Activated T-helper 1 cell treated with Interleukin-2 at 50 U/mL for 16 hours (primary cell): ENCODE results near the gene DPH2.

Source experiments
- DNase-seq: peaks from one replicate; pipeline ENCODE4 v3.0.0-alpha.2; 2020; ENCODE audit warnings: low read depth

Gene DPH2

DNA sequence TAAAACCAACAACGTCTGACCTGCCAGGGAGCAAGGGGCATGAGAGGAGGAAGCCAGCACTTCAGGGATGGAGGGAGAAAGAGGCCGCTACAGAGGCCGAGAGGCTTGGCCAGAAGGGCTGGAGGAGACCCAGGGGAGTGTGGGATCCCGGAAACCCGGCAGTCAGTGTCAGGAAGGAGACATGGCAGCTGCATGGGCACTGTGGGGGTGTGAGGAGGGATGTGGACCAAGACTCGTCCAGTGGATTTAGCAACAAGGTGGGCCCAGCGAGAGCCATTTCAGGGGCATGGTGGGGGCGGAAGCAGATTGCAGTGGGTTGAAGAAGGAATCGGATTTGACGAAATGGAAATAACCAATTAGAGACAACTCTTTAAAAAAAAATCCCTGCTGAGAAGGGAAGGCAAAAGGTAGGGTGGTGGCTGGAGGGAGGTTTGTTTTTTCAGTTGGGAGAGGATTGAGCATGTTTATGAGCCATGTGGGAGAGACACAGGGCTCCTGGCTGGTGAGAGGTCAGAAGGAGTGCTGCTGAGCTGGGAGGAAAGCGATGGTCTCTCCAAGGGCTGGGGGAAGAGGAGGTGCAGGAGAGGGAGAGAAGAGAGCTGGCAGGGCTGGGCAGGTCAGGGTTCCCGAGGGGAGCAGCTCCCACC is 13.6 kb downstream of the DPH2 start:
- no peak for DNase-seq

DNA sequence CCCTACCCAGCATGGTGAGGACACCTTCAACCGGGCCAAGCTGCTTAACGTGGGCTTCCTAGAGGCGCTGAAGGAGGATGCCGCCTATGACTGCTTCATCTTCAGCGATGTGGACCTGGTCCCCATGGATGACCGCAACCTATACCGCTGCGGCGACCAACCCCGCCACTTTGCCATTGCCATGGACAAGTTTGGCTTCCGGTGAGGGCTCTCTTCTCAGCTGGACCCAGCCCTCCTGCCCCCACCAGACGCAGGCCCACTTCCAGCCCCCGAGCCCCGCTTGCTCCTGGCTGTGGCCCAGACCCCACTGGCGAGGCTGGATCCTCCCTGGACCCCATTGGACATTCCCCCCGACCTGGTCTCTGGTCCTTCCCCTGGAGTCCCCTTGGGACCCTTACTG is 15.0 kb downstream of the DPH2 start:
- no peak for DNase-seq

DNA sequence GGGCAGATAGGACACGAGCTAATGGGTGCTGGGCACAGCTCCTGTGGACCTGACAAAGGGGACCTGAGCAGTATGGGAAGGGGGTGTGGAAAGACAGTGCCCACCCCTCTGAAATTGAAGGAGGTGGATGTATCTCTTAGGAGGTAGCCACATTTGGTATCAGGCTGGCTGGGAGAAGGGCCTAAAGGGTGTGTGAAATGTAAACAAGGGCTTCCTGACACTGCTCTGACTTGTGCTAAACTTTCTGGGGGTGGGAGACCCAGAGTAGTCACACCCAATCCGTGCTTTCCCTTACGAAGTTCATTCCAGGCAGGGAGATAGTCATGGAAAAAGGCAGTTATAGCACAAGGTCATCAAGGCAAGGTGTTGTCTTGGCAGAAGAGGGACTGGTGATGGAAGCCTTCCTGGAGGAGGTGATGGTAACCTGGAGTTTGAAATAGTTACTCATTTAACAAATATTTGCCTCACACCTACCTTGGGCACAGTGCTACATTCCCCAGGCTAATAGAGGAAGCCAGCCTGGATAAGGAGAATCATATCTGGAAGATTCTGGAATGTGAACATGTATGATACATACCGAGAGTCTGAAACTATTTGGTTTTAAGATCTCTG is 16.3 kb downstream of the DPH2 start:
- DNase-seq, result no peak

DNA sequence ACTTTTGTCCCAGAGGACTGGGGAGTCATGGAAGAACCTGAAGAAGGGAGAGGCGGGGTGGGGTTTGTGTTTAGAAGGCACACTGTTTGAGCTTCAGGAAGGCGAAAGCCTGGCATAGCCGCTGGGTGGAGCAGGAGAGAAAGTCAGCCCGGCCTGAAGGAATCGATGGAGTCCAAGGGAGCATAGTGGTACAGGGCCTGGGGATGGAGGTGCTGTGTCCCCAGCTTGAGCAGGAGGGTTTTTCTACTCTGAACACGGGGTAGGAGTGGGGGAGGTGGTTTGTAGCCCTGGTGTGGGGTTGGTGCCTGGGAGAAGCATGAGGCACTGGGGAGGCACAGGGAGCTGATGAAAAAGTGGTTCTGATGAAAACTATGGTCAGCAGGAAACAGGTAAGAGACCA is 16.9 kb downstream of the DPH2 start:
- DNase-seq, result no peak

DNA sequence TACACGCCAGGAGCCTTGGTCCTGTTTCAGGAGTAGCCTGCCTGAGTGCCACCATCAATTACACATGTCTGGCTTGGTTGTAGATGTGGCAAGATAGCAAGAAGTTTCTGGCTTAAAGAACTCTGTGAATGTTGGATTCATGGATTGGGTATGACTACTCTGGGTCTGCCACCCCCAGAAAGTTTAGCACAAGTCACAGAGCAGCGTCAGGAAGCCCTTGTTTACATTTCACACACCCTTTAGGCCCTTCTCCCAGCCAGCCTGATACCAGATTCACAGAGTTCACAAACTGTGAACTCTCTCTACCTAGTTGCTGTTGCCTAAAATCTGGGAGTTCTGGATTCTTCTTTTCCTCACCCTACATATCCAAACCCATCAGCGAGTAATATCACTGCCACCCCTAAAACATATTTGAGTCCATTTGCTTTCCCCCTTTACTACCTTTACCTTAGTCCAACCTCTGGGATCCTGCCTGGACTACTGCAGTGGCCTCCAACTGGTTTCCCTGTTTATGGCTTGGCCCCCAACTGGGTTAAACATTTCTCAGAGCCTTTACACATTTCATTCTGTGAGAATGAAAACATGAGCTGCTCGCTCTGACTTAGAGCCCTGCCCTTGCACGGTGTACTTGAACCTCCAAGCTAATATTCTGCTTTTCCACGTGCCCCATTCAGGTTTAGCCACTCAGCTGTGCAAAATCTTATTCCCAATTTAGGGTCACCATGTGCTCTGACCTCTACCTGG is 17.5 kb downstream of the DPH2 start:
- no peak for DNase-seq

DNA sequence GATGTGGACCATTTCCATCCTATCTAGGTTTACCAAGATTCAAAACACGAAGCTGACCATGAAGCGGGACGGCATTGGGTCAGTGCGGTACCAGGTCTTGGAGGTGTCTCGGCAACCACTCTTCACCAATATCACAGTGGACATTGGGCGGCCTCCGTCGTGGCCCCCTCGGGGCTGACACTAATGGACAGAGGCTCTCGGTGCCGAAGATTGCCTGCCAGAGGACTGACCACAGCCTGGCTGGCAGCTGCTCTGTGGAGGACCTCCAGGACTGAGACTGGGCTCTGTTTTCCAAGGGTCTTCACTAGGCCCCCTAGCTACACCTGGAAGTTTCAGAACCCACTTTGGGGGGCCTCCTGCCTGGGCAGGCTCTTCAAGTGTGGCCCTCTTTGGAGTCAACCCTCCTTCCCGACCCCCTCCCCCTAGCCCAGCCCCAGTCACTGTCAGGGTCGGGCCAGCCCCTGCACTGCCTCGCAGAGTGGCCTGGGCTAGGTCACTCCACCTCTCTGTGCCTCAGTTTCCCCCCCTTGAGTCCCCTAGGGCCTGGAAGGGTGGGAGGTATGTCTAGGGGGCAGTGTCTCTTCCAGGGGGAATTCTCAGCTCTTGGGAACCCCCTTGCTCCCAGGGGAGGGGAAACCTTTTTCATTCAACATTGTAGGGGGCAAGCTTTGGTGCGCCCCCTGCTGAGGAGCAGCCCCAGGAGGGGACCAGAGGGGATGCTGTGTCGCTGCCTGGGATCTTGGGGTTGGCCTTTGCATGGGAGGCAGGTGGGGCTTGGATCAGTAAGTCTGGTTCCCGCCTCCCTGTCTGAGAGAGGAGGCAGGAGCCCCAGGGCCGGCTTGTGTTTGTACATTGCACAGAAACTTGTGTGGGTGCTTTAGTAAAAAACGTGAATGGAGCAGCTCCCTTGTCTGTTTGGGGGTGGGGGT is 20.7 kb downstream of the DPH2 start:
- DNase-seq, result no peak

DNA sequence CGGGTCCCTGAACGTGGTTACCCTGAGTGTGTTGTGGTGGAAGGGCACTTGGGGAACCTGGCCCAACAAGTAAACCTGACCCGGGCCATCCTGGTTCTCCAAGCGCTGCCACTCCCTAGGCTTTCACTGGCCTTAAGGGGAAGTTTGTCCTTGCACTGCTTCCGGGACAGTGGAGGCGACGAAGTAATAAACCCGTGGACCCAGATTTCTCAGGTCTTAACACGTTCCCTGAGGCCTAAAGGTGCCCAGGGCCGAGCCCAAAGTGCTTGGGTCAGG is 21.3 kb downstream of the DPH2 start:
- no peak for DNase-seq

DNA sequence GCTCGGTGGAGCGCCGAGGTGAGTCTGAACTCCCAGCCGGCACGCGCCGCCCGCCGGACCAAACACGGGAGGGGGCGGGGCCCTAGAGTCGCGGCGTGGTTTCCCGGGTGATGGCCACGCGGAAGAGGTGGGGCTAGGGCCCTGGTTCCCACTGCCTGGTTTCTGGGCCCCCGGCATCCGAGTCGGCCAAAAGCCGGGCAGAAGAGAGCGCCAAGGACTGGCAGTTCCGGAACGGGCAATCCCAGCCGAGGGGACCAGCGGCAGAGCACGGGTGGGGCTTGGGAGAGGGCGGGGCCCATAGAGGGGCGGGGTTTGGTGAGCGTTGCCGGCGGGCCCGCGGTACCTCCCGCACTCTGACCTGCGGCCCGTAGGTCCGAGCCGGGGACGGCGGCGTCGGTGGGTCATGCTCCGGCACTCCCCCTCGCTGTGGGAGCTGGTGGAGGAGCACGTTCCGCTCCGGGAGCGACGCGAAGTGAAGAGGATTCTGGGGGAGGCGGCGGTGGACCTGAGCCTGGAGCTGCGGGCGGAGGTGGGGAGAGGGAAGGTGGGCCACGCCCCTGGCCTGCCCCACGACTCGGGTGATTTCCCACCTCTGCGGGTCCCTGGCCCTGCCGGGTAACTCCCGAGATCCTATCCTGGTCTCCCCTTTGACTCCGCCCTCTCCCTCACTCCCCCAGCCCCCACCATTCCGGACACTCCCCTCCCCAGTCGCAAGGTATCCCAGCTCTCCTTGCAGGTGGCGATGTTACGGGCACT is 21.8 kb downstream of the DPH2 start, which contains the start of gene CCDC24:
Gene CCDC24 (plus strand): TSS at position 124 of the 756 bp plus-strand sequence. CDS start 280 bp downstream, at position 404.
- DNase-seq, result peak; percentile 61

DNA sequence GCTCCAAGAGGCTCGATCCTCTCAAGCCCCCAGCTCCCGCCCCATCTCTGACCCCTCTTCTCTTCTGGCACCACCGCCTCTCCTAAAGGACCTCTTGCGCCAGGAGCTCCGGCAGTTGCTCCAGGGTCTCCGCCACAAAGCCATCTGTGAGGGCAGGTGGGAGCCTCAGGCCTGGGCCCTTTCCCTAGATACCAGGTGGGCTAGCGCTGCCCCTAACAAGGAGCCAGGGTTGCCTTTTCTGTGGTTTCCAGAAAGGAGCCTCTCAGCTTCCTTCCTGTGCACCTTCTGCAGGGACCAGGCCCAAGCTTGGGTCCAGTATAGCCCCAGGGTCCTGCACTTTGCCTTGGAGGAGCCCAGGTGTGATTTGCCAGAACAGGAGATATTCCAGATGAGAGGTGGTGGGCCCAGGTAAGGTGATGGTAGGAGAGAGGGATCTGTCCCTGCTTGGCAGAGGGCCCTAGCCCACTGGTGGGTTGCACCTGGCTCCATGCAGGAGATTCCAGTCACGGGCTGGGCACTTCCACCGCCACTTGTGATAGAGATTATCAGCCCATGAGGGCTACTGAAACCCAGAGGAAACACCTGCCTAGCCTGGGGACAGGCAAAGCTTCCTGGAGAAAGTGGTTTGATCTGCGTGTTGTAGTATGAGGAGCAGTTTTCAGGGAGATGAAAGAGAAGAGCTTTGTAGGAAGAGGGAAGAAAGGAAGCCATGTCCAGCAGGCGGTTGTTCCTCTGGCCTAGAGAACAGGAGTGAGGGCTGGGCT is 22.6 kb downstream of the DPH2 start:
- no peak for DNase-seq

DNA sequence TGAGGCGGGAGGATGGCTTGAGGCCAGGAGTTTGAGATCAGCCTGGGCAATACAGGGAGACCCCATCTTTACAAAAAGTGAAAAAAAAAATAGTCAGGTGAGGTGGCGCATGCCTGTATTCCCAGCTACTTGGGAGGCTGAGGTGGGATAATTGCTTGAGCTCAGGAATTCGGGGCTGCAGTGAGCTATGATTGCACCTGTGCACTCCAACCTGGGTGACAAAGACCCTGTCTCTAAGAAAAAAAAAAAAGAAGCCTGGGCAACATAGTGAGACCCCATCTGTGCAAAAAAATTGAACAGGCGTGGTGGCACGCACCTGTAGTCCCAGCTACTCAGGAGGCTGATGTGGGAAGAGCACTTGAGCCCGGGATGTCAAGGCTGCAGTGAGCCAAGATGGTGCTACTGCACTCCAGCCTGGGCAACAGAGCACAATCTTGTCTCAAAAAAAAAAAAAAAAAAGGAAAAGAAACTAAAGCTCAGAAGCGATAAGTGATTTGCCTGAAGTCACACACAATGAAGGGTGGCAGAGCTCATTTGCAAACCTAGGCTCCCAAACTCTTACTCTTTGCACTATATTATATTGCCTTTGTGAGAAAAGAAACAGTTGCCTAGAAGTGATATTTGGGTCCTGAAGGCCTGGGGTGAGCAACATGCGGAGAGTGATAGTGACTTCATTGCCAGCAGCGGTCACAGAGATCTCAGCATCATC is 23.6 kb downstream of the DPH2 start:
- no peak for DNase-seq

DNA sequence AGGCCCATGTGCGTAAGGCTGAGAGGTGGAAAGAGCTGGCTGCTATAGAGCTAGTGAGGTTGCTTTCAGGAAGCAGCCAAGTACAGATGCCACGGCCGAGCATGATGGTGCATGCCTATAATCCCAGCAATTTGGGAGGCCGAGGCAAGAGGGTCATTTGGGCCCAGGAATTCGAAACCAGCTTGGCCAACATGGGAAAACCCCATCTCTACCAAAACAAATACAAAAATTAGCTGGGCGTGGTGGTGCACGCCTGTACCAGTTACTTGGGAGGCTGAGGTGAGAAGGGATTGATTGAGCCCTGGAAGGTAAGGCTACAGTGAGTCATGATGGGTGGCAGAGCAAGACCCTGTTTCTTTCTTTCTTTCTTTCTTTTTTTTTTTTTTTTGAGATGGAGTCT is 24.3 kb downstream of the DPH2 start:
- DNase-seq, result no peak

DNA sequence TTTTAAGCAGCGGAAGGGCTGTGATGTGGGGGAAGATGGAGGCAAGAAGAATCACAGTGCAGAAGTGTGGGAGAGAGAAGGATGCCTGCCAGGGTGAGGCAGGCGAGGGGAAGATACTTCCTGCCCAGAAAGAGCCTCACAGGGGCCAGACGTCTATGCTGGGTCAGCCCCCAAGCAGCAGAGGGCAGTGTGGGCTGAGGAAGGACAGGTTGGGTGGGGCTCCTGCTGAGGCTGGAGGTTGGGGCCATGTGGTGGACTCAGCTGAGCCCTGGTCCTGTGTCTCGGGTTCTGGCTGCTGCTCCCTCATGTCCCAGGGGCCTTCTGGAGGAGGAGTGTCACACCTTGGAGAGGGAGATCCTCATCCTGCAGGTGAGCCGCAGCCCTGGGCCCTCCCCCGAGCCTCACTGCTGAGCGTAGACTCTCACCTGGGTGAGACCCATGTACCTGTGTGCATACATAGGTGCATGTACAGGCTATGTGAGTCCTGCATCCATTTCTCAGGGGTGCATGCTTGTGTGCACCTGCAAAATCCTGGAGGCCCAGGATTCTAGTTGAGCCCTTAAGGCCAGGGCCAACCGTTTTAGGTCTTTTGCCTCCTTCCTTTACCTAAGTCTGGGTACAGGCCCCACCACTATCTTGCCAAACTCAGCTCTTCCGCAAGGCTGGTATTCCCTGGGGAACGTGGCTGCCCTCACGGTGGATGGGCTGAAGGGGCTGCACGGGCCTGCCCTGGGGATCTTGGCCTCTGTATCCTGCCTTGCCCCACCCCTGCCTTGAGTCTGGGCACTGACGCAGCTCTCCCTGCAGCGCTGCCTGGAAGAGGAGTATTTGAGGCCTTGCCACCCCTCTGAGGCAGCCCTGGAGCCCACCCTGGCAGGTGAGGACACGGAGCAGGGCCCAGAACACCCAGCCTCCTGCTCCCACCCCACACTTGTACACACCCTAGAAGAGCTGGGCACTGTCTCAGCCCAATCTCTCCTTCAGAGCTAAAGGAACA is 25.3 kb downstream of the DPH2 start:
- DNase-seq, result no peak

DNA sequence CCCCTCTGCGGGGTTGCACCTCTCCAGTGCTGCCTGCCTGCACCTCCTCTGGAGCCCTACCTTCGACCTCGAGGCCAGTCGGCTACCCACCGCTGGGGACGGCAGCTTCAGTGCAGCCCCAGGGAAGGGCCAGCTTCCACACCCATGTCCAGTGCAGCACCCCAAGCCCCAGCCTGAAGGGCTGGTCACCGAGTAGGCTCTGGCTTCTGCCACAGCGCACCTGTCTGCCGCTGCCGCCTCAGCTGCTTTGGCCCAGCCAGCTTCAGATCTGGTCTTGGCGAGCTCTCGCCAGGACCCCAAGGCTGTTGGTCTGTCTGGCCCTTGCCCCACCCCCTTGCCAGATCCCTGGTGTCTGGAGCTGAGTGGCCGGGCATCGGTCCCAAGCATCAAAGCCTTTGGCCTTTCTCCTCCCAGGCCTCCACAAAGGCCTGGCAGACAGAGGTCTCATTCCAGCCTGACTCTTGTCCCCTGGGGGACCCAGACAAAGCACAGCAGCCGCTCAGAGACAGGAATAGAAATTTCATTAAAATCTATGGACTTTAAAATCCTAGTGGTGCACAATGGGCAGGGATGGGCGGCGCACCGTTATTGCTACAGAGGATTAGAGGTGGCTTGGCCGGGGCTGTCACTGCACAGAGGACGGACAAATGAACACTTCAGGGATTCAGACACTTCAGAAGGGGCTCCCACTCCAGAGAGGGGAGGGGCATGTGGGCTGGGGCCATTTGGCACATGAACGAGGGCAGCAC is 26.3 kb downstream of the DPH2 start:
- no peak for DNase-seq

DNA sequence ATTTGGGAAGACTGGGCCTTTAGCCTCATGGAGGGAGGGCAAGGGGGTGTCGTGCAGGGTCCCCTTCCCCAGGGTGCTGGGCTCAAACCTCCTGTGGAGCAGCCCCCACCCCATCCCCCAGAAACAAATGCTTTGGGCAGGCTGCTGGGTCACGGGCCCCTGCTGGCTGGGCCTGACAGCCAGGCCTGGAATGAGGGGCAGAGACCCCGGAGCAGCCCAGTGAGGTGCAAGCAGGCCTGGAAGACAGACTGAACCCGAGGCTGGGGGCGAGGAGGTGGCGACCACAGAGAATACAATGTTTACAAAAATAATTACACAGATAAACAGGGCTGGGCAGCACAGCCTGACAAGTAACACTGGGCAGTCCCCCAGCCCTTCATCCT is 26.9 kb downstream of the DPH2 start:
- DNase-seq, result no peak

DNA sequence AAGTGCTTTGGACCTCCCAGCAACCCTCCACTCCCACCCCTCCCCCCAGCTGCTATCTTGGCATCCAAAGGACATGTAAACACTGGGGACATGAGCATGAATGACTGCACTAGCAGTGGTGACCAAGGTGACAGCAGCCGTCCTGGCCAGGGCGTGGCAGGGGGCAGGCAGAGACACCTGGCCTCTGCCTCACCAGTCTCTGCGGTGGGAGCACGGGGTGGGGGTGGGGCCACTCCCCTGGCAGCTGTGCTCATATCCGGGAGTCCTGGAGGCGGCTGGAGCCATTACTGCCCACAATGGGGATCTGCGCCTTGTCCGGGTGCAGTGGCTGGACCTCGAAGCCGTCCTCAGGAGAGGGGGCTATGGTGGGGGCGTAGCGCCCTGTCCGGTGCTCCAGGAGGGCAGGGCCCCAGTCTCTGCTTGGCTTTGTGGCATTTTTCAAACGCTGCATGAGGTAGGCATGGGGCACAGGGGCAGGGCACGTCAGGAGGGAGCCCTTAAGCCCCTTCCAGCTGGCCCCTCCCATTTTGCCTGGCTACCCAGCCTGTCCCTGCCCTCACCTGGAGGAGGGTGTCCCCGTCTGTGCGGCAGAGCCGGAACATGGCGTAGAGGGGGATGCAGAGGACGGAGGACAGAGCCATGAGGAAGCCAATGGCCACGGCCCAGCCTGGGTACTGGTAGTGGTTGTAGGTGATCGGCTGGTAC is 27.6 kb downstream of the DPH2 start:
- no peak for DNase-seq

DNA sequence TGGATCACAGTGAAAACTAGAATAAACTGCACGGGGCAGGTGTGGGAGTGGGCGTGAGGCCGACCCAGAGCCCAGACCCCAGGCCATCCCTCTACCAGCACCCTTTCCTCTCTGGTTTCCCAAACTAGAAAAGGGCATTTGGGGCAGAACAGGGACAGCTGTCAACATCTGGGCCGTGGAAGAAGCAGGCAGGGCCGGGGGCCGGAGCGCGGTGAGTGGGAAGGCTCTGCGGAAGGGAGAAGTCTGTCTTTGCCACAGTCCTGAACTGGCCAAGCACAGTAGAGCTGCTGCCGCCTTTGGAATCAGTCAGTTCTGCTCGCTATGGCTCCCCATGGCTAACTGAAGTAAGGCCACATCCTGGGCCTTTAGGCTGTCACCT is 28.2 kb downstream of the DPH2 start:
- DNase-seq, result no peak

DNA sequence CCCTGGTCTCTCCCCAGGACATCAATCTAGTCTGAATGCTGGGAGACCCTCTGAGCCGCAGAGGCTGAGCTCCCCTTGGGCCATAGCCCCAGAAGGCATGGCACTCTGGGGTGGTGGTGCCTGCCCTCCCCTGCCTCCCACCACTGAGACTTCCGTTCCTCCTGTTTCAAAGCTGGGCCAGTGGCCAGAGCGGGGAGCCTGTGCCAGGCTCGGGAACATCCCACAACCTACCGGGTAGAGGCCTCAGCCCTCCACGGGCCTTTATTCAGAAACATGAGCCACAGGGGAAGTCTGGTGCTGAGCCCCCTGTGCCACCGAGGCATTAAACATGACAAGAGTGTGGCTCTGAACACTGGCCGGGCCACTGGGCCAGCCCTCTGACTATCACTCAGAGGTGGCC is 29.6 kb downstream of the DPH2 start:
- no peak for DNase-seq

DNA sequence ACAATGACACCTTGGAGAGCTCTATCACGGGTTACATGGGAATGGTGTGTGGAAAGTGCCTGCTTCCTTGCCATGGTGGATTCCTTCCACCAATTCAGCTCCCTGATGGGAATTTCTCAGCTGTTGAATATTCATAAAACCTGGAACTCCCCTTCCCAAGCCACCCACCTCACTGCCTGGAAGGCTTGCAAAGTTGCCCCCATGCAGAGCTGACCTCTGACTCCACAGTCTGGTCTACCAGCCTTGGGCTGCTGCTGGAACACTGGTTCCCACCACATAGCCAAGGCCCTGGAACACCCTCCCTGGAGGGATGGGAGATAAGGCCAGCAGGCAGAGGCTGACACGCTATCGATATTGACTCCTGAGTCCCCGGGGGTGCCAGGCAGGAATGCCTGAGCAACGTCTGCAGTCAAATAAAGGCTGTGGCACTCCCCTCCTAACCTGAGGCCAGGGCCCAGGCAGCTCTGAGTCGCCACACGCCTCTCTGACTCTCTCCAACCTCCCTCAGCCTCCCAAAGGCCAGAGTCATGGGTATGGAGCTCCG is 30.4 kb downstream of the DPH2 start:
- no peak for DNase-seq
